ENCODE data around the gene EOLA1.
"Not testable (repeated sequence)": the region's sequence is repeated elsewhere in the genome, so short reads cannot be mapped to it uniquely, and the experiment has no call there.

Gene EOLA1

DNA sequence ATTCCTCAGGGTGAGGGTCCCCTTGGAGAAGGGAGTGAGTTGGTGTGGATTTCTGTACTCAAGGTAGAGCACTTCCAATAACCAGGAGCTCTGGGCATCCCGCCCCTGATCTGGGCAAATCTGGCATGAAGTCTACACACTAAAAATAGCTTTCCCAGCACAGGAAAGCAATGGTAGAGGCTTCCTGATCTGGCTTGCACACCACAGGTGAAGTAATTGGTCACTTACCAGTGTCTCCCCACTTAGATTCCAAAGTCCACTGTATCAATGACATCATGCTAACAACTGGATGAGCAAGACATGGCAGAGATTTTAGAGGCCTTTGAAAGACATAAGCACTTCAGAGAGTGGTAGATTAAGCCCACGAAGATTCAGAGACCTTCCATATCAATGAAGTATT is 17.9 kb upstream of the EOLA1 start:
- TF ChIP-seq, protein P1, sequence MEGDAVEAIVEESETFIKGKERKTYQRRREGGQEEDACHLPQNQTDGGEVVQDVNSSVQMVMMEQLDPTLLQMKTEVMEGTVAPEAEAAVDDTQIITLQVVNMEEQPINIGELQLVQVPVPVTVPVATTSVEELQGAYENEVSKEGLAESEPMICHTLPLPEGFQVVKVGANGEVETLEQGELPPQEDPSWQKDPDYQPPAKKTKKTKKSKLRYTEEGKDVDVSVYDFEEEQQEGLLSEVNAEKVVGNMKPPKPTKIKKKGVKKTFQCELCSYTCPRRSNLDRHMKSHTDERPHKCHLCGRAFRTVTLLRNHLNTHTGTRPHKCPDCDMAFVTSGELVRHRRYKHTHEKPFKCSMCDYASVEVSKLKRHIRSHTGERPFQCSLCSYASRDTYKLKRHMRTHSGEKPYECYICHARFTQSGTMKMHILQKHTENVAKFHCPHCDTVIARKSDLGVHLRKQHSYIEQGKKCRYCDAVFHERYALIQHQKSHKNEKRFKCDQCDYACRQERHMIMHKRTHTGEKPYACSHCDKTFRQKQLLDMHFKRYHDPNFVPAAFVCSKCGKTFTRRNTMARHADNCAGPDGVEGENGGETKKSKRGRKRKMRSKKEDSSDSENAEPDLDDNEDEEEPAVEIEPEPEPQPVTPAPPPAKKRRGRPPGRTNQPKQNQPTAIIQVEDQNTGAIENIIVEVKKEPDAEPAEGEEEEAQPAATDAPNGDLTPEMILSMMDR (IDR thresholded peaks at IDR 0.05; ENCODE audit: control insufficient read depth, insufficient read depth, low read depth, low read length, missing control alignments), result no peak
- no peak overlapping the region for H3K4me3 ChIP-seq (ENCODE audit: control insufficient read depth, low read depth, low read length)
- DNase-seq (ENCODE audit: low read depth), result no peak

DNA sequence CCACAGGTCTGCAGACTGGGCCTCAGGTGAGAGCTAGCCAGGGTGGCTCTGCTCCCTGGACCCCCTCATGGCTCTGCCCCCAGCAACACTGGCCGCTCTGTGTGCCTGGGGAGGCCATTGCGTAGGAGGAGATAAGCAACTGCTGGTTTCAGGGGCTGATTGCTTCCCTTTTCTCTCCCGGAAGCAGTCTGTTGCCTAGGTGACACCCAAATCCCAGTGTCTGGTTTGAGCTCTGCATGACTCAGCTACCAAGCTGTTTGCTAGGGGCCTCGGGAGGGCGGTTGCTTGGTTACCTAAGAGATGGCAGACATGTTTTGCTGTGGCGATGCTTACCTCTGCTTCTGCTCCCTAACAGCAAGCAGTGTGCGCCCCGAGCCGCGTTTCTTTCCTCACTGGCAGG is 15.4 kb upstream of the EOLA1 start:
- not testable (repeated sequence) for DNase-seq (ENCODE audit: low read depth); H3K4me3 ChIP-seq (ENCODE audit: control insufficient read depth, low read depth, low read length)

DNA sequence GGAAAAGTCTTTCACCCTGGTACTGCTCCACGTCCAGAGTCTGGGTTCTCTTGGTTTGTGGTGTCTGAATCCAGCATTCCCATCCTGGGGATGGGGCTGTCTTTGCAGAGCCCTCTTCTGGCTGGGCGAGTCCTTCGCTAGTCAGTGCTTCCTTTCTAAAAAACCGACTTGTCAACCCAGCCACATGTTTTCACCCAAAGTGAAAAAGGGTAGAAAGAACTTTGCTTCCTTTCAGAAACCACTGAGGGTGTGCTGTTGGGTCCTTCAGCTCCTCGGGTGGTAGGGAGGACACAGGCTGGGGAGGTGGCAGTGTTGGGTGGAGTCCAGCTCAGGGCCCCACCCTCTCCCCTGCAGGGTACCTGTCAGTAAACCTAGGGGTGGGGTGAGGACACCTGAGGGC is 14.9 kb upstream of the EOLA1 start:
- H3K4me3 ChIP-seq (ENCODE audit: control insufficient read depth, low read depth, low read length); DNase-seq (ENCODE audit: low read depth): not testable (repeated sequence)

DNA sequence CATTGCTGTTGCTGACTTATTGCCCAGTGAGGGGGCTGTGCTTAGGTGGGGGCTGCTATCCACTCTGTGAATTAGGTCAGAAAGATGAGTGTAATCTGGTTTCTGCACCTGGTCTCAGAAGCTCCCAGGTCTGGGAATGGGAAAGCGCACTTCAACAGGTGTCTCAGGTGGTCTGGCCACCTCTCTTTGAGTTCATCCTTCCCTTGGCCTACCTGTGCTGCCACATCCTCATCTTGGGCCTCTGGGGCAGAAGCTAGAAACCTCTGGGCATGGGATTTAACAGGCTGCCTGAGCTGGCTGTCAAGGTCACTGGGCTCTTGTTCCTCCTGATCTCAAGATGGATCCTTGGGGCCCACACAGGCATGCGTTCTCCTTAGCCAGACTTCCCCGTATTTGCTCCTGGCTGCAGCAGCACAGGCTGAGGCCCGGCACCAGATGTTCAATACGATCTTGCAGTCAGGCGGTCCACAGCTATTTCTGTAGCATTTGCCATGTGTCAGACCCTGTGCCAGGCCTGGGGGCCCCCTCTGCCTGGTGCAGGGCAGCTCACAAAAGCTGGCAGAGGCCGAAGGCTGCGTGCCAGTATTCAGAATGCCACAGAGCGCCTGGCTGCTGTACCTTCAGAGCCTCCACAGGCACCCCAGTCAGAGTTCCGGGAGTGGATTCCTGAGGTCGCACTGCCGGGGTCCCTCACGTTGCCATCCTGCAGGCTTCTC is 14.3 kb upstream of the EOLA1 start:
- H3K4me3 ChIP-seq (ENCODE audit: control insufficient read depth, low read depth, low read length); DNase-seq (ENCODE audit: low read depth): not testable (repeated sequence)

DNA sequence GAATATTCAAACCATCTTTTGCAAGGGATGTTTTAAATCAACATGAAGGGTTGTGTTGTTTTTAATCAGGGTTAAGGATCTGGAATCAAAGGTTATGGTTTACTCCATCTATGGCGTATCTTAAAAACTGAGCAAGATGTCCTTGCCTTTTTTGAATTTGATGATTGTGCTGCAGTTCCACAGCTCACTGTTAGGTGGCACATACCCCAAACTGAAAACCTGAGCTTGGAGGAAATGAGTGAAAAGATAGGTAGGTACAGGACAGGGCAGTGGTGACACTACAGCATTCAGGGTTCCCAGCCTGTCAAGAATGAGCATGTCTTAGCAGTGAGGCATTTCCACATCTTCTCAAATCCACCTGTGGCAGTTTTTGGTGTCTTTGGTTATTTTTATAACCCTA is 13.1 kb upstream of the EOLA1 start:
- no peak for DNase-seq (ENCODE audit: low read depth)
- TF ChIP-seq, protein P1 (IDR thresholded peaks at IDR 0.05; ENCODE audit: control insufficient read depth, insufficient read depth, low read depth, low read length, missing control alignments), result peak; percentile 60
- H3K4me3 ChIP-seq (ENCODE audit: control insufficient read depth, low read depth, low read length), result no peak overlapping the region

DNA sequence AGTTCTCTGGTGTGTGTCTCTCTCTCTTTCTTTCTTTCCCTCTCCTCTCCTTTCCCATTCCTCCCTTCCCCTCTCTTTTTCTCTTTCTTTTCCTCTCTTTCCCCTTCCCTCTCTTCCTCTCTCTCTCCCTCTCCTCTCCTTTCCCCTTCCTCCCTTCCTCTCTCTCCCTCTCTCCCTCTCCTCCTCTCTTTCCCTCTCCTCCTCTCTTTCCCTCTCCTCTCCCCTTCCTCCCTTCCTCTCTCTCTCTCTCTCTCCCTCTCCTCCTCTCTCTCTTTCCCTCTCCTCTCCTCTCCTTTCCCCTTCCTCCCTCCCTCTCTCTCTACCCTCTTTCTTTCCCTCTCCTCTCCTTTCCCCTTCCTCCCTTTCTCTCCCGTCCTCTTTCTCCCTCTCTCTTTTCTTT is 12.4 kb upstream of the EOLA1 start:
- no peak for DNase-seq (ENCODE audit: low read depth)
- TF ChIP-seq, protein P1 (IDR thresholded peaks at IDR 0.05; ENCODE audit: control insufficient read depth, insufficient read depth, low read depth, low read length, missing control alignments), result no peak
- no peak overlapping the region for H3K4me3 ChIP-seq (ENCODE audit: control insufficient read depth, low read depth, low read length)

DNA sequence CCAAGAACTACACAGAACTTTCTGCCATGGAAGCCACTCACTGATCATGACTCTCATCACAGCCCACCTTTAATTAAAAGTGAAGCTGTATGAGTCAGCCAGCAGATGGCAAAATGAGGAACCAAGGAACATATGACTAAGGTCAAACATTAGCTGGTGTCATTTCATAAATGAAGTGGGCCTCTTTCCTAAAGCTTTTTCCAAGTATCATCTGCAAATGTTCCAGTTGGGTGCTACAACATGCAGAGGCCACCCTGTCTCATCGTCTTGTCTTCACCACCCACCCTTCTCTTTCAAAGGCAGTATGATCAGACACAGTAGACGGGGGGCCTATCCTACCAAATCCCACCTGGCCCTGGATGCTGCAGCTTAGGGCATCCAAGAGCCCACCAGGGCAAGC is 9.2 kb upstream of the EOLA1 start:
- TF ChIP-seq, protein P1 (IDR thresholded peaks at IDR 0.05; ENCODE audit: control insufficient read depth, insufficient read depth, low read depth, low read length, missing control alignments), result no peak
- no peak for DNase-seq (ENCODE audit: low read depth)
- H3K4me3 ChIP-seq (ENCODE audit: control insufficient read depth, low read depth, low read length), result no peak overlapping the region

DNA sequence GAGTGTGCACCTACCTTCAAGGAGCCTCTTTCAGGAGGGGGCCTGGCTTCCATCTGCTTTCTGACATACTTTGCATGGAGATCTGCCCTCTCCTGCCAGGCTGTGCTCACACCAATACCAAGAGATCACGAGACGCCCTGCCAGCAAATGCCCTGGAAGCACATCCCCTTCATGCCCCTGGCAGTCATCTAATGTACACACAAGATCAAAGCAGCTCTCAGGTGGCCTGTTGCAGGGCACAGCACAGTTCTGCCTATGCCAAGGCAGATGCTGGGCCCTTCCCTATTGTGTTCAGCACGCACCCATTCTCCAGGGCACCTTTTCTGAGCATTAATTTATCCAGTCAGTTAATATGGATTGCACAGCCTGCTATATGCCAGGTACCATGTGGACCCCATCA is 7.9 kb upstream of the EOLA1 start:
- DNase-seq (ENCODE audit: low read depth); H3K4me3 ChIP-seq (ENCODE audit: control insufficient read depth, low read depth, low read length): not testable (repeated sequence)

DNA sequence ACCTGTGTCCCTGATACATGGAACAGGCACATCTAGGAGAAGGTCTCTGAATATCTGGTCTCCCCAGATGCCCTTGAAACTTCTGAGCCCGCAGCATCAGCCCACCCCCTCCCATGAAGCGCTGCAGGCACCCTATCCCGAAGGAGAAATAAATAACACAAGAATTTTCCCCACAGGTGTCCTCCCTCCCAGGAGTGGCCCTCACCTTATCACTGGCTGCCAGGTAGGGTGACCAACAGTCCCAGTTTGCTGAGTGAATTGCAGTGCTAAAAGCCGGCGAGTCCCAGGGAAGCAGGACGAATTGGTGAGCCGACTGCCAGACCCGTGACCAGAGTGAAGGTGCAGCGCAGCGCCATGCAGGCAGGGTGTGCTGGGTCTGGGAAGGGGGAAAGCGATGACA is 6.8 kb upstream of the EOLA1 start:
- H3K4me3 ChIP-seq (ENCODE audit: control insufficient read depth, low read depth, low read length); DNase-seq (ENCODE audit: low read depth): not testable (repeated sequence)

DNA sequence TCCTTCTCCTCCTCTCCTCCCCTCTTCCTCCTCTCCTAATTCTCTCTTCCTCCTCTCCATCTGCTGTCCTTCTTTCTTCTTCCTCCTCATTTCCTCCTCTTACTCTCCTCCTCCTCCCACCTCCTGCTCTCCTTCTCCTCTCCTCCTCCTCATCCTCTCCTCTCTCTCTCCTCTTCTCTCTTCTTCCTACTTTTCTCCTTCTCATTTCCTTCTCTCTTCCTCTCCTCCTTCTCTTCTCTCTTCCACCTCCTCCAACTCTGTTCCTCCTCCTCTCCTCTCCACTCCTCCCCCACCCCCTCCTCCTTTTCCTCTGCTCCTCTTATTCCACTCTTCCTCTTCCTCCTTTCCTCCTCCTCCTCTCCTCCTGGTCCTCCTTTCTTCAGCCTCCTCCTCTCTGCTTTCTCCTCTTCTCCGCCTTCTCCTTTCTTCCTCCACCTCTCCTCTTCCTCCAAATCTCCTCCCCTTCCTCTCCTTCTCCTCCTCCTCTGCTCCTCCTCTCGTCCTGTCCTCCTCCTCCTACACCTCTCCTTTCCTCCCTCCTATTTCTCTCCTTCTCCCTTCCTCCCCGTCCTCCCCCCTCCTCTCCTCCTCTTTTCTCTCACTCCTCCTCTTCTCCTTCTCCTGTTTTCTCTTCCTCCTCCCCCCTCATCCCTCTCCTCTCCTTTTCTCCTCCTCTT is 5.7 kb upstream of the EOLA1 start:
- not testable (repeated sequence) for H3K4me3 ChIP-seq (ENCODE audit: control insufficient read depth, low read depth, low read length); DNase-seq (ENCODE audit: low read depth)

DNA sequence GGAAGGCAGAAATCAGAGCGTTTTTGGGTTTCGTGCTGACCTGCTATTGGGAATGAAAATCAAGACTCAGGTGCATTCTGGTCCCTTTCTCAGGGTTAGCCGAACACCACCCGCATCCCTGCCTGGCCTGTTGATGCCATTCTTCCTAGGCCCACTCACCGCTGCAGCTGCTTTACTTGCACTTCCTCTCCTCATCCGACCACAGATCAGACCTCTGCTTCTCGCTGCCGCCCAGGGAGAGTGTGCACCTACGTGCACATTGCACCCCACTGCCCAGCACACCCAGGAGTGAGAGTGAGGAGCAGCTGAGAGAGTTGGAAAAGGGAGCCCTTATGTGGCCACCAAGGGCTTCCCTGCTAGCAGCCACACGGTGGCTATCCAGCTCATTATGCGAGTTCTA is 3.3 kb upstream of the EOLA1 start:
- not testable (repeated sequence) for H3K4me3 ChIP-seq (ENCODE audit: control insufficient read depth, low read depth, low read length); DNase-seq (ENCODE audit: low read depth)
